Chondrocyte (in vitro differentiated cells): ENCODE results near the gene IRX3. TPM values are rescaled to one million over a fixed set of nuclear protein-coding genes. Genes with fewer than 3 reads are reported as not detected.

Source experiments
- DNase-seq: peaks from one replicate; pipeline ENCODE4 v3.0.0; 2021; ENCODE audit warnings: mixed read lengths, low spot score
- H3K27ac Mint-ChIP-seq: one replicate; pipeline ENCODE4 v1.8.0; 2021; ENCODE audit warnings: mild to moderate bottlenecking, moderate library complexity, mixed read lengths; ENCODE audit not compliant: unreplicated experiment
- H3K27me3 Mint-ChIP-seq: 2 replicates; pipeline ENCODE4 v1.8.0; 2021; ENCODE audit warnings: low read depth, mixed read lengths
- H3K36me3 Mint-ChIP-seq: 2 replicates; pipeline ENCODE4 v1.8.0; 2021; ENCODE audit warnings: low read depth, mixed read lengths
- H3K4me1 Mint-ChIP-seq: 2 replicates; pipeline ENCODE4 v1.8.0; 2021; ENCODE audit warnings: low read depth, mild to moderate bottlenecking, mixed read lengths
- H3K4me3 Mint-ChIP-seq: one replicate; pipeline ENCODE4 v1.8.0; 2021; ENCODE audit warnings: mild to moderate bottlenecking, moderate library complexity, mixed read lengths; ENCODE audit not compliant: unreplicated experiment
- H3K9me3 Mint-ChIP-seq: 2 replicates; pipeline ENCODE4 v1.8.0; 2021; ENCODE audit warnings: low read depth, mixed read lengths
- total RNA-seq: library from RNA; stranded (reverse); gene quantifications from 3 replicates; pipeline ENCODE4 v1.2.1, GENCODE V29; 2021
- TF ChIP-seq, protein P1 (sequence below): fragments of 200-600 bp; sonication (generic); IDR thresholded peaks from 2 replicates; pipeline ENCODE4 v1.5.0; 2021; ENCODE audit warnings: antibody characterized with exemption, mild to moderate bottlenecking, moderate library complexity

IRX3 gene
- total RNA-seq, 1 donor from 2014 or later: 0.47 TPM

GRCh38 chr16:54245788-54246453 lies 40.7 kb downstream of the IRX3 start:
- no peak overlapping the region for H3K27ac Mint-ChIP-seq
- TF ChIP-seq, protein P1, sequence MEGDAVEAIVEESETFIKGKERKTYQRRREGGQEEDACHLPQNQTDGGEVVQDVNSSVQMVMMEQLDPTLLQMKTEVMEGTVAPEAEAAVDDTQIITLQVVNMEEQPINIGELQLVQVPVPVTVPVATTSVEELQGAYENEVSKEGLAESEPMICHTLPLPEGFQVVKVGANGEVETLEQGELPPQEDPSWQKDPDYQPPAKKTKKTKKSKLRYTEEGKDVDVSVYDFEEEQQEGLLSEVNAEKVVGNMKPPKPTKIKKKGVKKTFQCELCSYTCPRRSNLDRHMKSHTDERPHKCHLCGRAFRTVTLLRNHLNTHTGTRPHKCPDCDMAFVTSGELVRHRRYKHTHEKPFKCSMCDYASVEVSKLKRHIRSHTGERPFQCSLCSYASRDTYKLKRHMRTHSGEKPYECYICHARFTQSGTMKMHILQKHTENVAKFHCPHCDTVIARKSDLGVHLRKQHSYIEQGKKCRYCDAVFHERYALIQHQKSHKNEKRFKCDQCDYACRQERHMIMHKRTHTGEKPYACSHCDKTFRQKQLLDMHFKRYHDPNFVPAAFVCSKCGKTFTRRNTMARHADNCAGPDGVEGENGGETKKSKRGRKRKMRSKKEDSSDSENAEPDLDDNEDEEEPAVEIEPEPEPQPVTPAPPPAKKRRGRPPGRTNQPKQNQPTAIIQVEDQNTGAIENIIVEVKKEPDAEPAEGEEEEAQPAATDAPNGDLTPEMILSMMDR: no peak
- DNase-seq: no peak
- peaks cover 2% of the 10 kb centered on the region for H3K36me3 Mint-ChIP-seq
- H3K9me3 Mint-ChIP-seq: peaks cover 6% of the 10 kb centered on the region
- no peaks in the 10 kb centered on the region for H3K4me1 Mint-ChIP-seq
- peaks cover 40% of the 10 kb centered on the region for H3K27me3 Mint-ChIP-seq
- no peak overlapping the region for H3K4me3 Mint-ChIP-seq

GRCh38 chr16:54244061-54244886 lies 42.3 kb downstream of the IRX3 start:
- Mint-ChIP-seq H3K4me1 (no peaks in the 10 kb centered on the region), H3K36me3 (peaks cover 2% of the 10 kb centered on the region), H3K27ac (no peak overlapping the region), H3K27me3 (peaks cover 34% of the 10 kb centered on the region), H3K4me3 (no peak overlapping the region), H3K9me3 (peaks cover 6% of the 10 kb centered on the region)
- DNase-seq: no peak
- TF ChIP-seq, protein P1: no peak

DNA sequence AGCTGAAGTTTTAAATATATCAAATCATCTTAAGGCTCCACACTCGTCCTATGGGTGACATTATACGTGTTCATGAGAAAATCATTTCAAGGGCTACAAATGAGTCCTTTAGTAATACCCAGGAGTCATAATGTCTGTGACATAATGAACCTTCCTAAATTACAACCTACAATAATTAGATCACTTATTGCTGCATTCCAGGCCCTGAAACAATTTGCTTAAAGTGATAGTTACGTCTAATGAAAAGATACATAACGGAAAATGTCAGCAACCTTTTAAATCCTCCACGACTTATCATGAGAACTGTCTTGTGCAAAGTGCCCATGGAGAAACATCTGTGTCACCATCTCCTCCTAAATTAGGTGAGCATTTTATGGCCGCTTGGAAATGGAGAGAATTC lies 43.4 kb downstream of the IRX3 start:
- Mint-ChIP-seq H3K4me3 (no peak overlapping the region), H3K4me1 (no peaks in the 10 kb centered on the region), H3K27me3 (peaks cover 31% of the 10 kb centered on the region), H3K9me3 (peaks cover 6% of the 10 kb centered on the region), H3K27ac (no peak overlapping the region), H3K36me3 (peaks cover 2% of the 10 kb centered on the region)
- TF ChIP-seq, protein P1: no peak
- no peak for DNase-seq

DNA sequence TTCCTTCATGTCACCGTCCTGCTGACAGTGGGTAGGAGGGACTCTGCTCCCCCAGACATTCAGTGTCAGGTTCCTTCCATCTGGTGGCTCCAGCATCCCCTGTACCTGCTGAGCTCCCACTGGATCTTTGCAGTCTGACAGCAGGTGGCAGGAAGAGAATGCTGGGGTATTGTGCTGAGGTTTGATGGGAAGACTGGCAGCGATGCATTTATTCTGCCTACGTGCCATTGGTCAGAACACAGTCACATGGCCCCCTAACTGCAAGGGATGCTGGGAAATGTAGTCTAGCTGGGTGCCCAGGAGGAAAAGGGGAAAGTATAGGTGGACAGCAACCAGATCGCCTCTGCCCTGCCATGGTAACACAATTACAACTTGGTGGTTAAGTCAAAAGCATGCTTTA lies 44.4 kb downstream of the IRX3 start:
- TF ChIP-seq, protein P1: no peak
- Mint-ChIP-seq H3K27ac (no peak overlapping the region), H3K36me3 (peaks cover 2% of the 10 kb centered on the region), H3K4me1 (no peaks in the 10 kb centered on the region), H3K9me3 (peaks cover 6% of the 10 kb centered on the region), H3K27me3 (peaks cover 31% of the 10 kb centered on the region), H3K4me3 (no peak overlapping the region)
- DNase-seq: no peak

DNA sequence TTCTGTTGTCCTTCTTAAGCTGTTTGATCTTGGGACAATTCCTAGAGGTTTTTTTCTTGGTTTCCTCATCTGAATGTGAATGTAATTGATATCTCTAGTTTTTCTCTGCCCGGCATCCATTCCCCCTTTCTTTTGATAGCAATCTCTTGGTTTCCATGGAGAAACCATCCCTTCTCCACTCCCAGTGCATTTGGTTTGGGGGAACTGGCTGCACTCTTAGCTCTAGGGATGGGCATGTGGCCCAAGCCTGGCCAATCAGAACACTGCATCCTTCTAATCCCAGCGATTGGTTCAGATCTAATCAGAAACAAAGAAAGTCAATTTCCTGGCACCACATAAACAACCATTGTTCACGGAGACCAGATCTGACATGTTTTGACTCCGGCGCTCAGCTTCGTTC lies 45.1 kb downstream of the IRX3 start:
- H3K27me3 Mint-ChIP-seq: peaks cover 29% of the 10 kb centered on the region
- TF ChIP-seq, protein P1: no peak
- H3K9me3 Mint-ChIP-seq: peaks cover 6% of the 10 kb centered on the region
- H3K4me3 Mint-ChIP-seq: no peak overlapping the region
- peaks cover 2% of the 10 kb centered on the region for H3K36me3 Mint-ChIP-seq
- H3K4me1 Mint-ChIP-seq: no peaks in the 10 kb centered on the region
- H3K27ac Mint-ChIP-seq: no peak overlapping the region
- DNase-seq: no peak
